NCI-H128 (cell line): Measurements from ENCODE around the gene INHBB.
A peak's percentile ranks its signal among the peaks of the same experiment; 100 is the strongest.
"Not testable (repeated sequence)": the region's sequence is repeated elsewhere in the genome, so short reads cannot be mapped to it uniquely, and the experiment has no call there.

Source experiments
- DNase-seq: peaks from one replicate; lab custom pipeline; 2025; ENCODE audit not compliant: unreplicated experiment; lab: John Stamatoyannopoulos, UW

Gene INHBB

GRCh38 chr2:120376679-120377640, 31.0 kb downstream of the INHBB start:
- no peak for DNase-seq

GRCh38 chr2:120378605-120379004, 32.7 kb downstream of the INHBB start:
- no peak for DNase-seq

GRCh38 chr2:120379916-120380893, 34.3 kb downstream of the INHBB start:
- DNase-seq, result peak; percentile 29

- no peak for DNase-seq
These were observed 35.3 kb downstream of the INHBB start for GRCh38 chr2:120381192-120381591.

- DNase-seq, result no peak
These were observed 35.7 kb downstream of the INHBB start for GRCh38 chr2:120381661-120382060.

- no peak for DNase-seq
These were observed 36.7 kb downstream of the INHBB start for GRCh38 chr2:120382541-120383144.

GRCh38 chr2:120383191-120383590, 37.3 kb downstream of the INHBB start:
- no peak for DNase-seq

GRCh38 chr2:120383631-120384340, 37.9 kb downstream of the INHBB start:
- no peak for DNase-seq

GRCh38 chr2:120384486-120385354, 38.8 kb downstream of the INHBB start:
- no peak for DNase-seq

GRCh38 chr2:120385355-120386127, 39.6 kb downstream of the INHBB start:
- DNase-seq, result no peak

GRCh38 chr2:120388222-120389035, 42.5 kb downstream of the INHBB start:
- no peak for DNase-seq

GRCh38 chr2:120389036-120389391, 43.1 kb downstream of the INHBB start:
- no peak for DNase-seq

- no peak for DNase-seq
These were observed 44.6 kb downstream of the INHBB start for GRCh38 chr2:120390381-120391055.

- DNase-seq, result not testable (repeated sequence)
These were observed 45.4 kb downstream of the INHBB start for GRCh38 chr2:120391382-120391781.

- DNase-seq, result no peak
These were observed 46.2 kb downstream of the INHBB start for GRCh38 chr2:120391911-120392665.

- no peak for DNase-seq
These were observed 47.0 kb downstream of the INHBB start for GRCh38 chr2:120392923-120393322.

GRCh38 chr2:120393456-120393855, 47.5 kb downstream of the INHBB start:
- DNase-seq, result no peak
